K562 (cell line): ENCODE results near the gene METTL22. TPM values are rescaled to one million over a fixed set of nuclear protein-coding genes. Genes with fewer than 3 reads are reported as not detected.

Experiments
- ATAC-seq: fragments of 200-7000 bp; cut with Tn5 transposase; 3 replicates; pipeline ENCODE4 v1.9.1; 2020; ENCODE audit warnings: moderate library complexity
- BruUV-seq: library from RNA; stranded (reverse); fragments of 400-500 nt; replicated peaks from 2 replicates; lab custom pipeline; 2021; lab: Mats Ljungman, UMichigan
- CTCF ChIA-PET: fragments of 300-600 bp; formaldehyde crosslinking; extraction: SDS; loops from one replicate; lab custom pipeline; 2021; ENCODE audit warnings: low intra/inter-chr PET ratio; lab: Yijun Ruan, JAX
- POLR2A ChIA-PET: fragments of 300-600, 350-650 bp; sonication (Branson Sonifier 250); formaldehyde crosslinking; extraction: SDS; loops from one replicate; lab custom pipeline; 2021; ENCODE audit warnings: antibody characterized with exemption, inconsistent platforms; lab: Yijun Ruan, JAX
- DNase-seq, 4 experiments: peaks; one replicate each; pipeline versions ENCODE4 v3.0.0 to v3.0.0-alpha.2; 2011 to 2018; ENCODE audit warnings: low spot score in 3 of 4, mixed read lengths in 3 of 4; ENCODE audit errors: extremely low read depth in 1 of 4
- FAIRE-seq: peaks from 2 replicates; lab custom pipeline; 2011; peaks lifted over from hg19 to GRCh38; lab: Jason Lieb, UNC
- H2AFZ ChIP-seq: 2 replicates; pipeline ENCODE4 v1.6.0; 2011; ENCODE audit warnings: low read depth, low read length, control low read depth, inconsistent platforms
- H3K27ac ChIP-seq: fragments of 200-600 bp; 3 replicates; pipeline ENCODE4 v1.8.0; 2011; ENCODE audit warnings: low read depth, mild to moderate bottlenecking, control low read depth, inconsistent platforms, low read length, moderate library complexity, mixed read lengths; ENCODE audit errors: extremely low read depth
- H3K27me3 ChIP-seq, 2 experiments: fragments of 300-600 bp in 1 of 2; 2 replicates in 1 of 2; 3 replicates in 1 of 2; pipeline versions ENCODE4 v1.6.0 to v1.8.0; 2011; ENCODE audit warnings: inconsistent platforms in 2 of 2, low read length in 2 of 2, mild to moderate bottlenecking in 1 of 2, mixed read lengths in 1 of 2, moderate library complexity in 1 of 2; ENCODE audit not compliant: control insufficient read depth in 2 of 2, insufficient read depth in 2 of 2
- H3K36me3 ChIP-seq: fragments of 300-600 bp; 3 replicates; pipeline ENCODE4 v1.8.0; 2011; ENCODE audit warnings: mild to moderate bottlenecking, low read length, inconsistent platforms; ENCODE audit not compliant: control insufficient read depth, insufficient read depth
- H3K4me1 ChIP-seq, 2 experiments: fragments of 200-600 bp in 1 of 2; replicated peaks in 1 of 2; 2 replicates in 1 of 2; 3 replicates in 1 of 2; pipeline versions ENCODE4 v1.5.1 to v1.8.0; 2011; ENCODE audit warnings: inconsistent platforms in 2 of 2, low read length in 2 of 2, mild to moderate bottlenecking in 1 of 2, mixed read lengths in 1 of 2, moderate library complexity in 1 of 2; ENCODE audit not compliant: control insufficient read depth in 2 of 2, insufficient read depth in 2 of 2
- H3K4me2 ChIP-seq: 2 replicates; pipeline ENCODE4 v1.6.1; 2011; ENCODE audit warnings: low read length, control low read depth, inconsistent platforms, mixed read lengths; ENCODE audit not compliant: insufficient read depth
- H3K4me3 ChIP-seq: fragments of 200-600 bp; sonication (generic), shearing (Covaris generic); 2 replicates; pipeline ENCODE4 v1.5.1; 2016; ENCODE audit warnings: control low read depth, inconsistent platforms
- H3K79me2 ChIP-seq: fragments of 200-600 bp; 3 replicates; pipeline ENCODE4 v1.8.0; 2011; ENCODE audit warnings: low read length, inconsistent platforms; ENCODE audit not compliant: control insufficient read depth, insufficient read depth
- H3K9ac ChIP-seq, 2 experiments: 2 replicates each; pipeline versions ENCODE4 v1.6.0 to v1.6.1; 2011; ENCODE audit warnings: low read depth in 2 of 2, low read length in 2 of 2, control low read depth in 1 of 2, inconsistent platforms in 1 of 2, mild to moderate bottlenecking in 1 of 2, mixed read lengths in 1 of 2; ENCODE audit not compliant: insufficient read depth in 1 of 2
- H3K9me1 ChIP-seq: one replicate; pipeline ENCODE4 v1.6.0; 2011; ENCODE audit warnings: inconsistent platforms, mild to moderate bottlenecking, low read length, moderate library complexity; ENCODE audit not compliant: control insufficient read depth, insufficient read depth
- H3K9me3 ChIP-seq: replicated peaks from 2 replicates; pipeline ENCODE4 v1.5.1; 2011; ENCODE audit warnings: low read depth, low read length, inconsistent platforms; ENCODE audit not compliant: control insufficient read depth, insufficient read depth
- H4K20me1 ChIP-seq: replicated peaks from 2 replicates; pipeline ENCODE4 v1.6.1; 2011; ENCODE audit warnings: low read length, inconsistent platforms, mixed read lengths; ENCODE audit not compliant: control insufficient read depth, insufficient read depth
- BRF1 ChIP-seq: IDR thresholded peaks from 3 replicates; pipeline ENCODE4 v1.6.1; 2011; ENCODE audit warnings: borderline replicate concordance, mild to moderate bottlenecking; ENCODE audit not compliant: insufficient read length; ENCODE audit errors: extremely low read depth
- CTBP1 ChIP-seq: fragments of 450-650 bp; IDR thresholded peaks from 2 replicates; pipeline ENCODE4 v1.6.1; 2016; ENCODE audit warnings: borderline replicate concordance
- DPF2 ChIP-seq: fragments of 450-650 bp; IDR thresholded peaks from 2 replicates; pipeline ENCODE4 v1.6.1; 2016
- HDAC6 ChIP-seq: IDR thresholded peaks from 2 replicates; pipeline ENCODE4 v1.6.1; 2012; ENCODE audit warnings: low read depth, mild to moderate bottlenecking, control low read depth, inconsistent platforms, low read length, moderate library complexity
- ILF3 ChIP-seq: fragments of 450-650 bp; IDR thresholded peaks from 2 replicates; pipeline ENCODE4 v1.6.1; 2018; ENCODE audit warnings: antibody characterized with exemption, mild to moderate bottlenecking, moderate library complexity, borderline replicate concordance
- POLR3A ChIP-seq: IDR thresholded peaks from 2 replicates; pipeline ENCODE4 v1.6.1; 2011; ENCODE audit warnings: borderline replicate concordance, mild to moderate bottlenecking, moderate library complexity; ENCODE audit not compliant: insufficient read length, insufficient read depth; ENCODE audit errors: extremely low read depth
- POU5F1 ChIP-seq: fragments of 150-350 bp; IDR thresholded peaks from 2 replicates; pipeline ENCODE4 v1.6.1; 2014; ENCODE audit warnings: borderline replicate concordance, low read length, low read depth, mild to moderate bottlenecking; ENCODE audit not compliant: partially characterized antibody
- SMAD4 ChIP-seq: fragments of 250-450 bp; sonication (Bioruptor Pico); conservative IDR thresholded peaks from 2 replicates; pipeline ENCODE4 v1.8.0; 2021; ENCODE audit warnings: inconsistent platforms, mild to moderate bottlenecking, moderate library complexity
- TAF1 ChIP-seq: IDR thresholded peaks from 2 replicates; pipeline ENCODE4 v1.6.1; 2011; ENCODE audit warnings: mild to moderate bottlenecking, low read length, moderate library complexity; ENCODE audit not compliant: insufficient read depth, control insufficient read depth, severe bottlenecking; ENCODE audit errors: extremely low read depth
- TOE1 ChIP-seq, 2 experiments: fragments of 450-650 bp in 1 of 2; sonication (generic) in 1 of 2; formaldehyde crosslinking in 1 of 2; IDR thresholded peaks; 2 replicates each; pipeline versions ENCODE4 v1.7.1 to v1.8.0; 2016 to 2022; ENCODE audit warnings: borderline replicate concordance in 2 of 2, mild to moderate bottlenecking in 2 of 2, antibody characterized with exemption in 1 of 2, inconsistent platforms in 1 of 2, low read depth in 1 of 2, missing genetic modification reagents in 1 of 2, moderate library complexity in 1 of 2
- ZNF311 ChIP-seq: fragments of 250-450 bp; sonication (Bioruptor Pico); IDR thresholded peaks from 2 replicates; pipeline ENCODE4 v1.4.0; 2020; ENCODE audit warnings: mild to moderate bottlenecking, moderate library complexity
- ZNF436 ChIP-seq: fragments of 250-450, 450-650 bp; sonication (Bioruptor Pico); formaldehyde crosslinking; IDR thresholded peaks from 2 replicates; pipeline ENCODE4 v1.7.0; 2020; ENCODE audit warnings: mild to moderate bottlenecking
- ZNF707 ChIP-seq: fragments of 250-450 bp; sonication (Bioruptor Pico); conservative IDR thresholded peaks from 2 replicates; pipeline ENCODE4 v1.8.0; 2022; ENCODE audit warnings: inconsistent platforms, mild to moderate bottlenecking, moderate library complexity
- WGBS: fragments of 100-300 bp; shearing (Covaris generic); methylation state at CpG from one replicate; pipeline ENCODE4 v1.1.6; 2016; ENCODE audit warnings: low coverage, mixed read lengths; ENCODE audit not compliant: insufficient coverage; ENCODE audit errors: missing lambda C conversion rate; 5-methylcytosine and 5-hydroxymethylcytosine counted together
- in situ Hi-C: fragments of 300-500 bp; cut with MboI; formaldehyde crosslinking; loops from 4 replicates; pipeline ENCODE4 v1.15.0; 2018; ENCODE audit warnings: inconsistent platforms, mixed read lengths
- intact Hi-C: fragments of 100-400 bp; cut with micrococcal nuclease; formaldehyde crosslinking; loops from 2 replicates; pipeline ENCODE4 v1.14.2; 2022
- polyA plus RNA-seq, 8 experiments: library from polyadenylated mRNA; depleted of rRNA in 4 of 8; stranded (reverse) in 5 of 8; unstranded in 3 of 8; fragments of >200 nt; fragmentation: Nextera tagmentation in 2 of 8; fragmentation: Illumina TruSeq in 1 of 8; extraction: Ambion mirVana in 2 of 8; extraction: Trizol in 1 of 8; gene quantifications; 2 replicates each; pipeline versions ENCODE4 v1.2.1 to v1.2.3, GENCODE V29; 2011 to 2014; ENCODE audit warnings: inconsistent platforms in 1 of 8, missing spikeins in 1 of 8
- total RNA-seq, 7 experiments: library from RNA; depleted of rRNA in 6 of 7; stranded (reverse); fragments of >200 nt in 6 of 7; fragmentation: Illumina TruSeq in 2 of 7; extraction: Trizol in 2 of 7; gene quantifications; 2 replicates each; pipeline versions ENCODE4 v1.2.1 to v1.2.3, GENCODE V29; 2011 to 2021; ENCODE audit warnings: low replicate concordance in 1 of 7

Gene METTL22
- total and polyA plus RNA-seq, 9 of the 15 experiments (the other 6 are each of a cell fraction or from before 2014, with no cell fraction given), result 6.9 to 33.2 (median 18.5) TPM

DNA sequence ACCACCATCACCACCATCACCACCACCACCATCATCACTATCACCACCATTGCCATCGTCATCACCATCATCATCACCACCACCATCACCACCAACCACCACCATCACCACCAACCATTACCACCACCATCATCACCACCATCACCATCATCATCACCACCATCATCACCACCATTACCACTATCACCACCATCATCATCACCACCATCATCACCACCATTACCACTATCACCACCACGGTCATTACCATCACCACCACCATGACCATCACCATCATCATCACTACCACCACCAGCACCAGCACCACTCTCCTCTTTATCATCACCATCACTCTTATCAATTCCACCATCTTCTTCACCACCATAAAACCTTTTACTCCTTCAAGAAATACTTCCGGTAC is 30.0 kb upstream of the METTL22 start:
- H3K4me1 ChIP-seq, result peaks cover 4 to 6% of the 10 kb centered on the region in 2 experiments; a peak in 2 of 5 replicates
- no peak for FAIRE-seq
- no peaks in the 10 kb centered on the region for H4K20me1 ChIP-seq
- peaks cover 12 to 26% of the 10 kb centered on the region in 2 experiments; a peak in 4 of 5 replicates for H3K27me3 ChIP-seq
- H3K9ac ChIP-seq, result no peak overlapping the region
- BruUV-seq, result no TSS peak
- no peaks in the 10 kb centered on the region for H3K36me3 ChIP-seq
- H3K9me3 ChIP-seq, result no peaks in the 10 kb centered on the region
- H3K4me2 ChIP-seq, result no peak overlapping the region
- H3K79me2 ChIP-seq, result no peaks in the 10 kb centered on the region
- CTCF ChIA-PET, result no interaction called here
- no peak overlapping the region for H2AFZ ChIP-seq
- POLR2A ChIA-PET, result no interaction called here
- H3K27ac ChIP-seq, result no peak overlapping the region
- TF ChIP-seq POU5F1 (no peak), ILF3 (no peak), ZNF436 (no peak)
- H3K9me1 ChIP-seq, result no peaks in the 10 kb centered on the region
- H3K4me3 ChIP-seq, result no peak overlapping the region
- 27% methylated on average over 3 of the region's 3 CpGs for WGBS
- in situ Hi-C loops, result no loop called here
- ATAC-seq, result no peak
- intact Hi-C loops, result no loop called here
- DNase-seq, result no peak

DNA sequence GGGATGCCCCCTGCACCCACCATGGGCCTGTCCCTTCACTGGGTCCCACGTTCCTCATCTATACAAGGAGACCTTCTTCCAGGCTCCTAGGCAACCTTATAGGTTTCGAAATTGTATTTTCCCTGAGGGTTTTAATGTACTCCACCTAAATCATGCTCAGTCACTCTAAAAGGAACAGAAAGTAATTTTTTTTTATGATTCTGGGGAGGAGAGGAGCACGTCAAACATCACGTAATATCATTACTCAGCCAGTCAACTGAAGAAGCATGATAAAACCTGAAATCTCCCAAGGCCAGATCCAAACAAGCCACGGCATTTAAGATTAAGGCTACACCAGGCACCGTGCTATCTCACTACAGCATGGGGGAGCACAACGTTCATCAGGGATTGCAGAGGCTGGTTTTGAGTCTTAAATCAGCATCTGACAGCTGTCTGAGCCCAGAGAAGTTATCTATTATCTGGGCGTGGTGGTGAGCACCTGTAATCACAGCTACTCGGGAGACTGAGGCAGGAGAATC is 27.3 kb upstream of the METTL22 start:
- BruUV-seq, result no TSS peak
- Histone ChIP-seq H3K9me3 (no peaks in the 10 kb centered on the region), H3K9me1 (no peaks in the 10 kb centered on the region), H3K9ac (no peak overlapping the region), H3K79me2 (no peaks in the 10 kb centered on the region), H3K4me3 (no peak overlapping the region), H3K27me3 (peaks cover 3 to 22% of the 10 kb centered on the region in 2 experiments; a peak in 4 of 5 replicates), H3K4me2 (no peak overlapping the region; the same call in 1 of the 2 replicates), H3K27ac (no peak overlapping the region; the same call in 2 of the 3 replicates), H3K4me1 (peaks cover 4 to 6% of the 10 kb centered on the region in 2 experiments; a peak in 2 of 5 replicates), H4K20me1 (no peaks in the 10 kb centered on the region), H3K36me3 (no peaks in the 10 kb centered on the region), H2AFZ (no peak overlapping the region)
- WGBS, result 1% methylated on average over 9 of the region's 9 CpGs
- in situ Hi-C loops, result no loop called here
- ATAC-seq, result peak; percentile 87
- intact Hi-C loops, result no loop called here
- FAIRE-seq, result peak; percentile 86
- DNase-seq, result peak; percentile 12 to 75 (median 43)
- POLR2A ChIA-PET, result interaction anchor here (0.6 kb wide), 1 partner anchor 56 kb away, joined by 3 read pairs; no protein-coding TSS in a partner anchor
- CTCF ChIA-PET, result no interaction called here
- TF ChIP-seq BRF1 (no peak), TAF1 (no peak), ZNF311 (no peak), CTBP1 (peak; percentile 83), TOE1 (IDR thresholded peaks at IDR 0.05; ENCODE audit: borderline replicate concordance) (no peak), TOE1 (CRISPR knock-in tag; IDR thresholded peaks at IDR 0.05; ENCODE audit: borderline replicate concordance, low read depth) (no peak), DPF2 (peak; percentile 92), POLR3A (no peak), ZNF707 (CRISPR knock-in tag) (no peak), HDAC6 (no peak), SMAD4 (CRISPR knock-in tag) (peak; percentile 86)
